K562 (cell line): ENCODE data around the gene TSPAN18. TPM values are rescaled to one million over a fixed set of nuclear protein-coding genes. Genes with fewer than 3 reads are reported as not detected.

Experiments
- ATAC-seq: fragments of 200-7000 bp; cut with Tn5 transposase; 3 replicates; pipeline ENCODE4 v1.9.1; 2020; ENCODE audit warnings: moderate library complexity
- BruUV-seq: library from RNA; stranded (reverse); fragments of 400-500 nt; replicated peaks from 2 replicates; lab custom pipeline; 2021; lab: Mats Ljungman, UMichigan
- CTCF ChIA-PET: fragments of 300-600 bp; formaldehyde crosslinking; extraction: SDS; loops from one replicate; lab custom pipeline; 2021; ENCODE audit warnings: low intra/inter-chr PET ratio; lab: Yijun Ruan, JAX
- POLR2A ChIA-PET: fragments of 300-600, 350-650 bp; sonication (Branson Sonifier 250); formaldehyde crosslinking; extraction: SDS; loops from one replicate; lab custom pipeline; 2021; ENCODE audit warnings: antibody characterized with exemption, inconsistent platforms; lab: Yijun Ruan, JAX
- DNase-seq, 4 experiments: peaks; one replicate each; pipeline versions ENCODE4 v3.0.0 to v3.0.0-alpha.2; 2011 to 2018; ENCODE audit warnings: low spot score in 3 of 4, mixed read lengths in 3 of 4; ENCODE audit errors: extremely low read depth in 1 of 4
- FAIRE-seq: peaks from 2 replicates; lab custom pipeline; 2011; peaks lifted over from hg19 to GRCh38; lab: Jason Lieb, UNC
- H2AFZ ChIP-seq: 2 replicates; pipeline ENCODE4 v1.6.0; 2011; ENCODE audit warnings: low read depth, low read length, control low read depth, inconsistent platforms
- H3K27ac ChIP-seq: fragments of 200-600 bp; 3 replicates; pipeline ENCODE4 v1.8.0; 2011; ENCODE audit warnings: low read depth, mild to moderate bottlenecking, control low read depth, inconsistent platforms, low read length, moderate library complexity, mixed read lengths; ENCODE audit errors: extremely low read depth
- H3K27me3 ChIP-seq, 2 experiments: fragments of 300-600 bp in 1 of 2; 2 replicates in 1 of 2; 3 replicates in 1 of 2; pipeline versions ENCODE4 v1.6.0 to v1.8.0; 2011; ENCODE audit warnings: inconsistent platforms in 2 of 2, low read length in 2 of 2, mild to moderate bottlenecking in 1 of 2, mixed read lengths in 1 of 2, moderate library complexity in 1 of 2; ENCODE audit not compliant: control insufficient read depth in 2 of 2, insufficient read depth in 2 of 2
- H3K36me3 ChIP-seq: fragments of 300-600 bp; 3 replicates; pipeline ENCODE4 v1.8.0; 2011; ENCODE audit warnings: mild to moderate bottlenecking, low read length, inconsistent platforms; ENCODE audit not compliant: control insufficient read depth, insufficient read depth
- H3K4me1 ChIP-seq, 2 experiments: fragments of 200-600 bp in 1 of 2; replicated peaks in 1 of 2; 2 replicates in 1 of 2; 3 replicates in 1 of 2; pipeline versions ENCODE4 v1.5.1 to v1.8.0; 2011; ENCODE audit warnings: inconsistent platforms in 2 of 2, low read length in 2 of 2, mild to moderate bottlenecking in 1 of 2, mixed read lengths in 1 of 2, moderate library complexity in 1 of 2; ENCODE audit not compliant: control insufficient read depth in 2 of 2, insufficient read depth in 2 of 2
- H3K4me2 ChIP-seq: 2 replicates; pipeline ENCODE4 v1.6.1; 2011; ENCODE audit warnings: low read length, control low read depth, inconsistent platforms, mixed read lengths; ENCODE audit not compliant: insufficient read depth
- H3K4me3 ChIP-seq: fragments of 200-600 bp; sonication (generic), shearing (Covaris generic); 2 replicates; pipeline ENCODE4 v1.5.1; 2016; ENCODE audit warnings: control low read depth, inconsistent platforms
- H3K79me2 ChIP-seq: fragments of 200-600 bp; 3 replicates; pipeline ENCODE4 v1.8.0; 2011; ENCODE audit warnings: low read length, inconsistent platforms; ENCODE audit not compliant: control insufficient read depth, insufficient read depth
- H3K9ac ChIP-seq, 2 experiments: 2 replicates each; pipeline versions ENCODE4 v1.6.0 to v1.6.1; 2011; ENCODE audit warnings: low read depth in 2 of 2, low read length in 2 of 2, control low read depth in 1 of 2, inconsistent platforms in 1 of 2, mild to moderate bottlenecking in 1 of 2, mixed read lengths in 1 of 2; ENCODE audit not compliant: insufficient read depth in 1 of 2
- H3K9me1 ChIP-seq: one replicate; pipeline ENCODE4 v1.6.0; 2011; ENCODE audit warnings: inconsistent platforms, mild to moderate bottlenecking, low read length, moderate library complexity; ENCODE audit not compliant: control insufficient read depth, insufficient read depth
- H3K9me3 ChIP-seq: replicated peaks from 2 replicates; pipeline ENCODE4 v1.5.1; 2011; ENCODE audit warnings: low read depth, low read length, inconsistent platforms; ENCODE audit not compliant: control insufficient read depth, insufficient read depth
- H4K20me1 ChIP-seq: replicated peaks from 2 replicates; pipeline ENCODE4 v1.6.1; 2011; ENCODE audit warnings: low read length, inconsistent platforms, mixed read lengths; ENCODE audit not compliant: control insufficient read depth, insufficient read depth
- ATF6 ChIP-seq: sonication (generic); formaldehyde crosslinking; IDR thresholded peaks from 2 replicates; pipeline ENCODE4 v1.4.0; 2020; ENCODE audit warnings: mild to moderate bottlenecking, missing genetic modification reagents
- EZH2 ChIP-seq: IDR thresholded peaks from 2 replicates; pipeline ENCODE4 v1.6.1; 2012; ENCODE audit warnings: low read depth, mild to moderate bottlenecking, inconsistent platforms, low read length, borderline replicate concordance
- FOXA1 ChIP-seq: fragments of 450-650 bp; IDR thresholded peaks from 2 replicates; pipeline ENCODE4 v1.6.1; 2016; ENCODE audit warnings: mild to moderate bottlenecking, borderline replicate concordance
- FOXJ3 ChIP-seq: sonication (generic); formaldehyde crosslinking; IDR thresholded peaks from 2 replicates; pipeline ENCODE4 v1.4.0; 2020; ENCODE audit warnings: mild to moderate bottlenecking, missing genetic modification reagents
- MTA2 ChIP-seq: fragments of 450-650 bp; IDR thresholded peaks from 2 replicates; pipeline ENCODE4 v1.6.1; 2016; ENCODE audit warnings: low read depth
- NR4A1 ChIP-seq, 2 experiments: fragments of 250-450 bp in 1 of 2; fragments of 450-650 bp in 1 of 2; sonication (Bioruptor Pico) in 1 of 2; IDR thresholded peaks; 2 replicates each; pipeline versions ENCODE4 v1.4.0 to v1.6.1; 2016 to 2020; ENCODE audit warnings: mild to moderate bottlenecking in 2 of 2, missing compliant biosample characterization in 1 of 2, missing genetic modification characterization in 1 of 2, moderate library complexity in 1 of 2
- PHB ChIP-seq: fragments of 250-450 bp; sonication (Bioruptor Pico); IDR thresholded peaks from 2 replicates; pipeline ENCODE4 v1.5.0; 2021
- SPI1 ChIP-seq: IDR thresholded peaks from 2 replicates; pipeline ENCODE4 v1.6.1; 2011; ENCODE audit warnings: low read depth, low read length, control low read depth, borderline replicate concordance
- SRSF1 ChIP-seq: fragments of 200-400 bp; formaldehyde crosslinking; IDR thresholded peaks from 2 replicates; pipeline ENCODE4 v1.6.1; 2017; ENCODE audit warnings: mild to moderate bottlenecking, low read depth, low read length, moderate library complexity
- TEAD4 ChIP-seq, 2 experiments: sonication (generic) in 1 of 2; formaldehyde crosslinking in 1 of 2; IDR thresholded peaks; 2 replicates each; pipeline versions ENCODE4 v1.6.1 to v1.8.0; 2012 to 2022; ENCODE audit warnings: borderline replicate concordance in 1 of 2, inconsistent platforms in 1 of 2, low read length in 1 of 2, mild to moderate bottlenecking in 1 of 2, missing genetic modification reagents in 1 of 2
- ZC3H4 ChIP-seq: sonication (generic); formaldehyde crosslinking; IDR thresholded peaks from 2 replicates; pipeline ENCODE4 v1.9.0; 2021; ENCODE audit warnings: missing genetic modification reagents, borderline replicate concordance
- ZNF263 ChIP-seq: sonication (generic); formaldehyde crosslinking; IDR thresholded peaks from 2 replicates; pipeline ENCODE4 v1.8.0; 2022; ENCODE audit warnings: mild to moderate bottlenecking, missing genetic modification reagents, borderline replicate concordance
- ZNF609 ChIP-seq: sonication (generic); formaldehyde crosslinking; IDR thresholded peaks from 2 replicates; pipeline ENCODE4 v1.8.1; 2023; ENCODE audit warnings: missing genetic modification reagents, mild to moderate bottlenecking, borderline replicate concordance
- WGBS: fragments of 100-300 bp; shearing (Covaris generic); methylation state at CpG from one replicate; pipeline ENCODE4 v1.1.6; 2016; ENCODE audit warnings: low coverage, mixed read lengths; ENCODE audit not compliant: insufficient coverage; ENCODE audit errors: missing lambda C conversion rate; 5-methylcytosine and 5-hydroxymethylcytosine counted together
- in situ Hi-C: fragments of 300-500 bp; cut with MboI; formaldehyde crosslinking; loops from 4 replicates; pipeline ENCODE4 v1.15.0; 2018; ENCODE audit warnings: inconsistent platforms, mixed read lengths
- intact Hi-C: fragments of 100-400 bp; cut with micrococcal nuclease; formaldehyde crosslinking; loops from 2 replicates; pipeline ENCODE4 v1.14.2; 2022
- polyA plus RNA-seq, 8 experiments: library from polyadenylated mRNA; depleted of rRNA in 4 of 8; stranded (reverse) in 5 of 8; unstranded in 3 of 8; fragments of >200 nt; fragmentation: Nextera tagmentation in 2 of 8; fragmentation: Illumina TruSeq in 1 of 8; extraction: Ambion mirVana in 2 of 8; extraction: Trizol in 1 of 8; gene quantifications; 2 replicates each; pipeline versions ENCODE4 v1.2.1 to v1.2.3, GENCODE V29; 2011 to 2014; ENCODE audit warnings: inconsistent platforms in 1 of 8, missing spikeins in 1 of 8
- total RNA-seq, 7 experiments: library from RNA; depleted of rRNA in 6 of 7; stranded (reverse); fragments of >200 nt in 6 of 7; fragmentation: Illumina TruSeq in 2 of 7; extraction: Trizol in 2 of 7; gene quantifications; 2 replicates each; pipeline versions ENCODE4 v1.2.1 to v1.2.3, GENCODE V29; 2011 to 2021; ENCODE audit warnings: low replicate concordance in 1 of 7

TSPAN18 gene
- total and polyA plus RNA-seq, 9 of the 15 experiments (the other 6 are each of a cell fraction or from before 2014, with no cell fraction given), result 0.17 to 0.35 (median 0.22) TPM; not detected in 4

- TF ChIP-seq ATF6 (no peak), FOXJ3 (CRISPR knock-in tag) (no peak), SPI1 (no peak)
These were observed 217.6 kb downstream of the TSPAN18 start (continued) for GRCh38 chr11:44944181-44944852.

- no TSS peak for BruUV-seq
- Histone ChIP-seq H3K36me3 (no peaks in the 10 kb centered on the region), H2AFZ (no peak overlapping the region), H3K4me2 (no peak overlapping the region), H3K9me3 (no peaks in the 10 kb centered on the region), H3K79me2 (no peaks in the 10 kb centered on the region), H3K4me1 (peaks cover 0 to 10% of the 10 kb centered on the region in 2 experiments; a peak in 2 of 5 replicates), H3K27me3 (peaks cover 0 to 28% of the 10 kb centered on the region in 2 experiments; a peak in 2 of 5 replicates), H3K9me1 (no peaks in the 10 kb centered on the region), H3K4me3 (no peak overlapping the region), H4K20me1 (peaks cover 23% of the 10 kb centered on the region; the same call in 1 of the 2 replicates), H3K9ac (no peak overlapping the region), H3K27ac (no peak overlapping the region)
- FAIRE-seq, result no peak
- DNase-seq, result no peak
- no peak for ATAC-seq
- 3% methylated on average over 3 of the region's 3 CpGs for WGBS
- intact Hi-C loops, result no loop called here
- ChIA-PET CTCF (interaction anchor here (0.6 kb wide), 1 partner anchor 192 kb away, joined by 3 read pairs; no protein-coding TSS in a partner anchor), POLR2A (interaction anchor here (0.6 to 0.8 kb wide), 2 partner anchors 76 to 160 kb away, joined by 3 read pairs; no protein-coding TSS in a partner anchor)
- in situ Hi-C loops, result no loop called here
- TF ChIP-seq ZNF263 (CRISPR knock-in tag) (no peak), NR4A1 (CRISPR knock-in tag; IDR thresholded peaks at IDR 0.05) (no peak), NR4A1 (tag; IDR thresholded peaks at IDR 0.05) (no peak), ZNF609 (CRISPR knock-in tag) (no peak), TEAD4 (IDR thresholded peaks at IDR 0.05; ENCODE audit: low read length) (no peak), TEAD4 (CRISPR knock-in tag; IDR thresholded peaks at IDR 0.05; ENCODE audit: borderline replicate concordance) (no peak), EZH2 (no peak), SRSF1 (no peak), PHB (CRISPR knock-in tag) (no peak), MTA2 (no peak), ZC3H4 (CRISPR knock-in tag) (no peak), FOXA1 (no peak)
These were observed 218.1 kb downstream of the TSPAN18 start for GRCh38 chr11:44944853-44945235.
